GM12801 (cell line): Measurements from ENCODE around the gene GPRC5D.

Experiments
- CTCF ChIP-seq: IDR thresholded peaks from one replicate; pipeline ENCODE4 v1.5.1; 2011; ENCODE audit warnings: control low read depth; ENCODE audit not compliant: insufficient read length; ENCODE audit errors: extremely low read depth

GPRC5D gene

DNA sequence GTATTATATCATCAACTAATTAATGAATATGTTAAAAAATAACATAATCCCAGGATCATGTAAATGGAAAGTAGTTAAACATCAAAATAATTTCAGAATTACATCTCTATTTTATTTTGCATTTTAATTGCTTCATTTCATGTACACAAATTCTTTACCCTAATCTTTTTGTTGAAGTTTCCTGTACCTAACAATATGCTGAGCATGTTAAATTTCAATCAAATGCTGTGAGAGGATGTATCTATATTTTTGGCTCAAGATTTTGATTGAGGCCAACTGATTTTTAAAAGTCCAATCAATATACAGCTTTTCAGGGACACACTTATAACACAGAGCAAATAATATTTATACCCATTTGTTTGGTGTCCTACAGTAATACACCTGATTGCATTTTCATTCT, 6.4 kb downstream of the GPRC5D start:
- TF ChIP-seq CTCF = no peak

GRCh38 chr12:12943586-12944260, 8.2 kb downstream of the GPRC5D start:
- TF ChIP-seq CTCF = no peak

DNA sequence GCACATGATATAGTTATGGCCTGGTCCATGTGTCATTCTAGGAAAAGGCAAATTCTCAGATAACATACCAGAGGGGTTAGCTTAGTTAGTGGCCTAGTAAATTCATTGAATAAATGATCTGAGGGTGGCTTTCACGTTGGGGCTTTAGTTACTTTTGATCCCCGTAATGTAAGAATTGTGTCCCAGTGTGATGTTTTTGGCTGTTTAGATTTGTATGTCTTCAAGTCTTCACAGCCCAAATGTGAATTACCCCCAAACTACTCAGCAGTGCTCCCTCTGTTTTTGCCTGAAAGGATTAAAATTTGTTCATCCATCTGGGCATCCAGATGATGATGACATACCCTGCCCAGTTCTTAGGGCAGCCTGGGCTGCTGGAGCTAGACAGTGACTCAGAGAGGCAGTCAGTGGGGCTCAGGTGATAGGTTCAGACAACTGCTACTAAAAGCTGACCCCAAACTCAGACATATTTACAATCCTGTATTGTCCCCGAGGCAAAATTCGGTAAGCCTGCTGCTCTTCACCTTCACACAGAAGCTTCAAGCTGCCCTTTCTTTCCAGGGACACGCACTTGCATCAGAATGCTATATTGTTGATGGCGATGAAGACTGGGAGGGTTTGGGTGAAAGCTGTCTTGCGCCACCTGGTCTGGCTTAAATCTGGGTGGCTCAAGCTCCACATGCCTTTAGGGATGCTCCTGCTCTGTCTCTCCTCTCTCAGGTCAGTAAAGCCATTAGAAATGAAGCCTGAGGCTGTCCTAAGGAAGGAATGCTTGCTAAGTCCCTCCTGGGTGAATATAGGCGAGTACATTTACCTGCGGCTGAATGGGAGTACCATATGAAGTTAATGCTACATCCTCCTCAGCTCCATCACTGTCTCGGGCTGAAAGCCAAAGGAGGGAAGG, 10.3 kb downstream of the GPRC5D start:
- TF ChIP-seq CTCF = no peak

DNA sequence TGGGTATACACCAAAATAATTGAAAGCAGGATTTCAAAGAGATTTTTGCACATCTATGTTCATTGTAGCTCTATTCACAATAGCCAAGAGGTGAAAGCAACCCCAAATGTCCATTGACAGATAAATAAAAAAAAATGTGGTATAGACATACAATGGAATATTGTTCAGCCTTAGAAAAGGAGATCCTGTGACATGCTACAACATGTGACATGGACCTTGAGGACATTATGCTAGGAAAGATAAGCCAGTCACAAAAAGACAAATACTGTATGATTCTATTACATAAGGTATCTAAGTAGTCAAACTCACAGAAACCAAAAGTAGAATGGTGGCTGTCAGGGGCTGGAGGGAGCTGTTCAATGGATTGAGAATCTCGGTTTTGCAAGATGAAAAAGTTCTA, 12.1 kb downstream of the GPRC5D start:
- no peak for TF ChIP-seq CTCF

- TF ChIP-seq CTCF = no peak
These were observed 13.4 kb downstream of the GPRC5D start for GRCh38 chr12:12938541-12938940.

- TF ChIP-seq CTCF = no peak
These were observed 14.9 kb downstream of the GPRC5D start for GRCh38 chr12:12936983-12937491.

- no peak for TF ChIP-seq CTCF
These were observed 17.4 kb downstream of the GPRC5D start for GRCh38 chr12:12934556-12934955.
